ENCODE results near the gene SREBF1. TPM values are rescaled to one million over a fixed set of nuclear protein-coding genes. Genes with fewer than 3 reads are reported as not detected.

SREBF1 gene
- total RNA-seq, 1 experiment from 2014 or later, result 104 TPM

DNA sequence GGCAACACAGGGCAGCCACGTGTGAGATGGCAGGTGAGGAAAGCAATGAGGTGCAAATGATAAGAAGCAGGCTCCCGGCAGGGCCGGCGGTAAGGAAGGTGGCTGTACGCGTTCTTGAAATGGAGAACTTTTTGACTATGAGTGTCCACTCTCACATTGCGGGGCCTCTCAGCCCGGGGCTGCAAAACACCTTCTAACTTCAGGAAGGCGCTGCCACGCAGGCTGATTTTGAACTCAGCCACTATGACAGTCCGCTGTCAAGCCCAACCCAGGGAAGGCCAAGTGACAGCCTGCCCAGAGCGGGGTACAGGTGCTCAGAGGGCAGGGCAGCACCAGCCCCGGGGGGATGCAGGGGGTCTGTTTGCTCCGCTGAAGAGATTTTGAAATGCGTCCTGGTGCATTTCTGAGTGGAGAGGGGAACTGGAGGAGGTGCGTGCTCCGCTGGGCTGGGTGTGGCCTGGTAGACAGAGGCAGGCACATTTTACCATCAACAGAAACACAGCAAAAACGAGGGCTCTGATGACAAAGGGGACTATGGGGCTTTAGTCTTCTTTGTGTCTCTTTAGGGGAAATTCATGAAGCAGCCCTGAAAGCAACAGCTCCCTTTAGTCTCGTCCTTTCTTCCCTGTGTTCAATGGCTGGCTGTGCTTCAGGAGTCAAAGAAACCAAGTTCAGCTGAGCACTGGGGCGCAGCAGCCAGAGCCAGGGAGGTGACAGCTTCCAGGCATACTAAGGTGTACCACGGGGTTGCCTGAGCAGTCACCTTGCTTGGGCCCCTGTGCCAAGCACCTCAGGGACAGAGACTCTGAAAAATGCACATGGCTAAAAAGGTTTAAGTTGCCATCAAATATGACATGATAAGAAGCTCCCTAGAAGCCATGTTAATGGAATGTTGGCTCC is 14.6 kb upstream of the SREBF1 start:
- intact Hi-C loops (cut with micrococcal nuclease; ENCODE audit: unreplicated experiment), result no loop called here
- H3K4me1 Mint-ChIP-seq (ENCODE audit: low read depth, unreplicated experiment), result peaks cover 6% of the 10 kb centered on the region

DNA sequence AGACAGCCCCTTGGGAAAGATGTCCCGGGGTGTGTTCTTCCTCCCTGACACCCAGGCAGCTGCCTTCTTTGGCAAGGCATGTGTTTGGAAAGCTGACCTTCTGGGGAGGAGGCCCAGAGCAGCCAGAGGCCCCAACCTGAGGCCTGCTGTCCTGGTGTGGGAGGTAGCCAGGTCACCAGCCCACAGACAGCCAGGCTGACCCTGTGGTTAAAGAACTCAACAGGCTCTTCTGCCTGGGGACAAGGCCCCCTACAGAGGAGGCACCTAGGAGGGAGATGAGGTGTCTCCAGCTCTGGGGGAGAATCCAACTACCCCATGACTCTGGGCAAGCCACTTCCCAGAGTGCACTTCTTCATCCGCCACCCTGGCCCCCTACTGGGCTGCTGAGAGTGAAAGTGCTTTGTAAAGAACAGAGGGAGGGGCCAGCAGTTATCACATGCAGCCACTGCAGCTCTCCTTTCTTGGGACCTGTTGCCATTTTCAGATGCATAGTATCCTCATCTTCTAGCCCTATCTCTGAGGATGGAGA is 13.1 kb upstream of the SREBF1 start:
- CTCF ChIA-PET, result no interaction called here
- intact Hi-C loops (cut with micrococcal nuclease; ENCODE audit: unreplicated experiment), result no loop called here
- BruUV-seq (replicated peaks), result no TSS peak
- Mint-ChIP-seq H3K9me3 (ENCODE audit: low read depth, unreplicated experiment) (no peaks in the 10 kb centered on the region), H3K27ac (ENCODE audit: unreplicated experiment) (no peak overlapping the region), H3K36me3 (ENCODE audit: insufficient read depth, unreplicated experiment) (peaks cover 7% of the 10 kb centered on the region), H3K27me3 (ENCODE audit: unreplicated experiment) (no peaks in the 10 kb centered on the region), H3K4me3 (ENCODE audit: low read depth, unreplicated experiment) (no peak overlapping the region), H3K4me1 (ENCODE audit: low read depth, unreplicated experiment) (peaks cover 6% of the 10 kb centered on the region)
- TF ChIP-seq, protein P1, sequence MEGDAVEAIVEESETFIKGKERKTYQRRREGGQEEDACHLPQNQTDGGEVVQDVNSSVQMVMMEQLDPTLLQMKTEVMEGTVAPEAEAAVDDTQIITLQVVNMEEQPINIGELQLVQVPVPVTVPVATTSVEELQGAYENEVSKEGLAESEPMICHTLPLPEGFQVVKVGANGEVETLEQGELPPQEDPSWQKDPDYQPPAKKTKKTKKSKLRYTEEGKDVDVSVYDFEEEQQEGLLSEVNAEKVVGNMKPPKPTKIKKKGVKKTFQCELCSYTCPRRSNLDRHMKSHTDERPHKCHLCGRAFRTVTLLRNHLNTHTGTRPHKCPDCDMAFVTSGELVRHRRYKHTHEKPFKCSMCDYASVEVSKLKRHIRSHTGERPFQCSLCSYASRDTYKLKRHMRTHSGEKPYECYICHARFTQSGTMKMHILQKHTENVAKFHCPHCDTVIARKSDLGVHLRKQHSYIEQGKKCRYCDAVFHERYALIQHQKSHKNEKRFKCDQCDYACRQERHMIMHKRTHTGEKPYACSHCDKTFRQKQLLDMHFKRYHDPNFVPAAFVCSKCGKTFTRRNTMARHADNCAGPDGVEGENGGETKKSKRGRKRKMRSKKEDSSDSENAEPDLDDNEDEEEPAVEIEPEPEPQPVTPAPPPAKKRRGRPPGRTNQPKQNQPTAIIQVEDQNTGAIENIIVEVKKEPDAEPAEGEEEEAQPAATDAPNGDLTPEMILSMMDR (IDR thresholded peaks at IDR 0.05; ENCODE audit: unreplicated experiment), result no peak
- no peak for DNase-seq

More for the DNA sequence above, 14.6 kb upstream of the SREBF1 start:
- DNase-seq, result no peak
- Mint-ChIP-seq H3K36me3 (ENCODE audit: insufficient read depth, unreplicated experiment) (peaks cover 7% of the 10 kb centered on the region), H3K27ac (ENCODE audit: unreplicated experiment) (no peak overlapping the region), H3K4me3 (ENCODE audit: low read depth, unreplicated experiment) (no peak overlapping the region), H3K9me3 (ENCODE audit: low read depth, unreplicated experiment) (no peaks in the 10 kb centered on the region), H3K27me3 (ENCODE audit: unreplicated experiment) (no peaks in the 10 kb centered on the region)
- no TSS peak for BruUV-seq (replicated peaks)
- CTCF ChIA-PET, result no interaction called here
- TF ChIP-seq, protein P1 (IDR thresholded peaks at IDR 0.05; ENCODE audit: unreplicated experiment), result no peak

DNA sequence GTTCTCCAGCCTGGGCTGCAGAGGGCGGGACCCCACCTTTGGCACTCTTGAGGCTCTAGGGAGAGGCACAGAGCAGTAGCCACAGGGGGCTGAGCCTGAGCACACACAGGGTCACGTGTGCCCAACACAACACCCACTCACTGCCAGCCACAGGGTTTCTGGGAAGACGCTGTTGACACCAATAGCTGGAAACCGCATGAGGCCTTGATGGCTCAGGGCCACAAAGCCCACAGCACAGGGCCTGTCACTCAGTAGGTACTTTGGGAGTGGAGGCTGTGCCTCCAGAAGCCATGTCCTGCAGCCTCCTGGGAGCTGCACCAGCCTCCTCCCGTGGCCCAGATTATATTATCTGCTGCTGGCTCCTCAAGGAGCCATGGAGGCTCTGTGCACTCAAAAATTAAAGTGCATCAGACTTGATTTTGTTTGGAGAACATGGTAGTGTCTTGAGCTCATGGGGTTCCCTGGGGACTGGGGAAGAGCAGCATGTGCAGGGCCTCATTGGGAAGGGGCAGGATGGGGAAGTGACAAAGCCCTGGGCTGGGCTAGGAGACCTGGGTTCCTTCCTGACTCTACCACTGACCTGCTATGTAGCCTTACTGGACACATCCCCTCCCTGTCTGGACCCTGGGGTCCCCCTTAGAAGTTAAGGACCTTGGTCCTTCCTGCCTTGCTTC is 12.5 kb upstream of the SREBF1 start:
- intact Hi-C loops (cut with micrococcal nuclease; ENCODE audit: unreplicated experiment), result no loop called here
- CTCF ChIA-PET, result no interaction called here
- DNase-seq, result no peak
- H3K36me3 Mint-ChIP-seq (ENCODE audit: insufficient read depth, unreplicated experiment), result peaks cover 7% of the 10 kb centered on the region
- no TSS peak for BruUV-seq (replicated peaks)
- no peak overlapping the region for H3K27ac Mint-ChIP-seq (ENCODE audit: unreplicated experiment)
- TF ChIP-seq, protein P1 (IDR thresholded peaks at IDR 0.05; ENCODE audit: unreplicated experiment), result no peak
- no peak overlapping the region for H3K4me3 Mint-ChIP-seq (ENCODE audit: low read depth, unreplicated experiment)
- H3K27me3 Mint-ChIP-seq (ENCODE audit: unreplicated experiment), result no peaks in the 10 kb centered on the region
- H3K4me1 Mint-ChIP-seq (ENCODE audit: low read depth, unreplicated experiment), result peaks cover 6% of the 10 kb centered on the region
- no peaks in the 10 kb centered on the region for H3K9me3 Mint-ChIP-seq (ENCODE audit: low read depth, unreplicated experiment)

DNA sequence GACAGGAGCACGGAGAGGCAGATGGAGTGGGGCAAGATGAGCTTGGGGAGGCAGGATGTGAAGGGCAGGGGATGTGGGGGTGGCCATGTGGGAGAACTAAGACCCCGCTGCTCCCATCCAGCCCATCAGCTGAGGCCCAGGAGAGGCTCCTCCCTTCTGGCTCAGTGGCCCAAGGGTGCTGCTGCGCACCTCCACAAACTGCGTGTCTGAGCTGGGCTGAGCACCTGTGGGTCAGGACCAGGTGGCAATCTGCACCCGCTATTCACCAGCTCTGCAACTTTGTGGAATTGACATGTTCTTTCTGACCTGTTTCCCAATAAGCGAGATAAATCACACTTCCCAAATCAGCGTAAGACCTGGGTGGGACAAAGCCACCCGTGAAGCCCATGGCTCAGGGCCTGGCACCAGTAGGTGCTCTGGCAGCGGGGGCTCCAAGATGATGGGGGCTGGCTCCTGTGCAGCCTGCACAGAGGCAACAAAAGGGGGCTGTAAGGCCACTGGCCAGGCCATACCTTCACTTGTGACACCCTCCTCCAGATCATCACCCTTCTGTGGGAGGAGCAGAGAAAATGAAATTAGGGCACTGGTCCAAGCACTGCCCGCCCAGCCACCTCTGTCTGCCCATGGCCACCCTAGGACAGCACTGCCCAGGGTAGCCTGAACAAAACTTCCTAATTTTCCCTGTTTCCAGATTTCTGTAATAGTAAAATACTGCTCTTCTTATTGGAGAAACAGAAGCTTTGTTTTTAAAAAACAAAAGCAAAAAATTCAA is 11.7 kb upstream of the SREBF1 start:
- Mint-ChIP-seq H3K4me1 (ENCODE audit: low read depth, unreplicated experiment) (peaks cover 6% of the 10 kb centered on the region), H3K9me3 (ENCODE audit: low read depth, unreplicated experiment) (no peaks in the 10 kb centered on the region), H3K27ac (ENCODE audit: unreplicated experiment) (no peak overlapping the region), H3K27me3 (ENCODE audit: unreplicated experiment) (no peaks in the 10 kb centered on the region), H3K4me3 (ENCODE audit: low read depth, unreplicated experiment) (no peak overlapping the region), H3K36me3 (ENCODE audit: insufficient read depth, unreplicated experiment) (peaks cover 7% of the 10 kb centered on the region)
- no TSS peak for BruUV-seq (replicated peaks)
- no peak for DNase-seq
- CTCF ChIA-PET, result no interaction called here
- TF ChIP-seq, protein P1 (IDR thresholded peaks at IDR 0.05; ENCODE audit: unreplicated experiment), result no peak
- intact Hi-C loops (cut with micrococcal nuclease; ENCODE audit: unreplicated experiment), result no loop called here
